ENCODE measurements around the gene EGR4.

The EGR4 gene

GRCh38 chr2:73293534-73294171, at the start of gene EGR4:
EGR4 (minus strand) TSS chr2:73293548; CDS start chr2:73293317, 231 bp downstream.
- DNase-seq = peak; percentile 84

DNA sequence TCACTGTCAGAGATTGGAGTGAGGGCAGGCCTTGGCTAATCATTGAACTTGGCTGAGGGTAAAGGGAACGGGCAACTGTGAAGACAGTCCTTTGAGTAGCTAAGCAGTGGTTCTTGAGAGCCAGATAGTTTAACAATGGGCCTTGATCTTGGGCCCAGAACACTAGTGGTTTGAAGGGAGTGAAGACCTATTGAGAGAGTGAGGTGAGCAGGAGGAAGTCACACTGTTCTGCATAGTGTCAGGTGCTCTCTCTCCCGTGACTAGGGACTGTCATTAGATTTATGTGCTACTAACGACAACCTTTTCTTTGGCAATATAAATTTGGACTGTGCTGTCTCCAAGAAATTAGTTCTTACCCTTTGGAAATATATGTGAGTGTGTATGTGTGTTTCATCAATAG, 47.7 kb upstream of the EGR4 start:
- no peak for DNase-seq

DNA sequence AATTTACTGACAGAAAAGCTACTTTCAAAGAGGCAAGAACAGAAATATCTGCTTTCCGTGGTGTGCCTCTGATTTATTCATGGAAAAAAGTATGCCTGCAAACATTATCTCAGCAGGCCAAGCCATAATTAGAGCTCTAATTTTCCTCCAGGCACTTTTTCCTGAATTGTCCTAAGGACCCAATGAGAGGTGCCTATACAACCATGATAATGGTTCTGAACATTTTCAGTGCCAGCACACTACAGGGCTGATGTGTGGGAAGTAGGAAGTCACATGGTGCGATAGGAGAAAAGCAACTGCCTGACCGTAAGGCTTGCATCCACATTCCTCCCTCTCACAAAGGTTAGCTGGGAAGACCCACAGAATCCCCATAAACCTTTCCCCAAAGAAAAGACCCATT, 45.9 kb upstream of the EGR4 start:
- no peak for DNase-seq

GRCh38 chr2:73337828-73338227, 44.5 kb upstream of the EGR4 start:
- no peak for DNase-seq

DNA sequence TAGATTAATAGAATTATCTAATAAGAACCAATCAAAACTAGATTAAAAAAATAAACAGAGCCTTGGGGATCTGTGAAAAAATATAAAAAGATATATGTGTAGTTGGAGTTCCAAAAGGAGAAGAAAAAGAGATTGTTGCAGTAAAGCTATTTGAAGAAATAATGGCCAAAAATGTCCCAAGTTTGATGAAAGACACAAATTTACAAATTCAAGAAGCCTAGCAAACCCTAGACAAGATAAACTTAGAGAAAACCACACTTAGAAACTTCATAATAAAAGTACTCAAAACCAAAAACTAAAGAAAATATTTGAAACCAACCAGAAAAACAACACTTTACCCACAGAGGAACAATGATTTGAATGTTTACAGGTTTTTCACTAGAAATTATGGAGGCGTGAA, 41.3 kb upstream of the EGR4 start:
- no peak for DNase-seq

GRCh38 chr2:73334045-73334444, 40.7 kb upstream of the EGR4 start:
- no peak for DNase-seq

DNA sequence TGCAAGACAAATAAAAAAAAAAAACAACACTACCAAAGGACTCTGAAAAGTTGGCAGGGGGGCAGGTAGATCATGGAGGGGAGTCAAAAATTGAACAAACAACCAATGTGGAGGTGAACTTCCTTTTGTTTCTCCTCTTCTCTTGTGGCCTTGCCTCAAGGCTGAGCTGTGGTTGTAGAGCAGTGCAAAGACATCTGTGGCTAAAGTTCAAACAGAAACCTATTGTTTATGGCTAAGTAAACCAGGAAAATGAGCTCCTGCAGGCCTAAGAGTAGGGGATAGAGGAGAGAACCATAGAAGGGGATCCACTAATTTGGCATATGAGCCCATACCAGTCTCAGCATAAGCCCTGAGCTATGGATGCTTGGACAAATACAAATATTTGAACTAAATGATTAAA, 40.2 kb upstream of the EGR4 start:
- no peak for DNase-seq

GRCh38 chr2:73324126-73324725, 30.9 kb upstream of the EGR4 start:
- no peak for DNase-seq

- no peak for DNase-seq
Observed at GRCh38 chr2:73323551-73323950, 30.2 kb upstream of the EGR4 start.

DNA sequence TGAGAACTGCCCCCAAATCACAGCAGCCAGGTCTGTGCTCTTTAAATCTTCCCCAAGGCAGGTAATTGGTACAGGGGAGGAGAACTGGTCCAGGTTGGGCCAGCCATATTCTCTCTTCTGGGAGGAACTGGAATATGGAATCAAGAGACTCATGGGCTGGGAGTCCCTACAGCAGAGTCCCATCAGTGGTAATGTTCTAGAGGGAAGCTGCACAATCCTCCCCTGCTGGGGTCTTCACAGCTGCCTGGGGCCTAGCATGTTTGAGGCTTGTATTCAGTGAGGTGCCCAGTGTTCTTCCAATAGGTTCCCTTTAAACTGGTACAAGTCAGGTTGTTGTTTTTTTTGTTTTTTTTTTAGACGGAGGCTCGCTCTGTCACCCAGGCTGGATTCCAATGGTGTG, 21.1 kb upstream of the EGR4 start:
- no peak for DNase-seq

GRCh38 chr2:73307720-73308119, 14.4 kb upstream of the EGR4 start:
- no peak for DNase-seq

- no peak for DNase-seq
Observed at GRCh38 chr2:73301636-73302035, 8.3 kb upstream of the EGR4 start.

GRCh38 chr2:73300926-73301325, 7.6 kb upstream of the EGR4 start:
- no peak for DNase-seq

- DNase-seq = no peak
Observed at GRCh38 chr2:73297586-73297985, 4.2 kb upstream of the EGR4 start.

DNA sequence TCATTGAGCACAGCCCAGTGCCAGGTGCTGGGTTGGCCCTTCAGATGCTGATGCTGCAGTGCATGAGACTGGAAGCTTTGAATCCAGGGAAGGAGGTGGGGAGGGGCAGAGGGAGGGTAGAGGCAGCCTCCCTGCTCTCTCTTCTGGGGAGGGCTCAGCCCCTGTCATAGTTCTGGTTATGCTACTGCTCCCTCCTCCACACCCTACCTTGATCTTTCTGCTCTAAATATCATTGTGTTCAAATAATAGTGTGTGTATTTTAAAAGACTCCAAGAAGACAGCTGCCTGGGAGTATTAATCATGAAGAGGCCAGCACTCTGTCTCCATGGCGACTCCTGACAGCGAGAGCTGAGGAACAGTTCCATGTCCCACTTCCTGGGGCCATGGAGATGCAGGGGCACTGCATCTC, 3.8 kb upstream of the EGR4 start:
- no peak for DNase-seq

- DNase-seq = no peak
Observed at GRCh38 chr2:73295751-73296400, 2.5 kb upstream of the EGR4 start.

DNA sequence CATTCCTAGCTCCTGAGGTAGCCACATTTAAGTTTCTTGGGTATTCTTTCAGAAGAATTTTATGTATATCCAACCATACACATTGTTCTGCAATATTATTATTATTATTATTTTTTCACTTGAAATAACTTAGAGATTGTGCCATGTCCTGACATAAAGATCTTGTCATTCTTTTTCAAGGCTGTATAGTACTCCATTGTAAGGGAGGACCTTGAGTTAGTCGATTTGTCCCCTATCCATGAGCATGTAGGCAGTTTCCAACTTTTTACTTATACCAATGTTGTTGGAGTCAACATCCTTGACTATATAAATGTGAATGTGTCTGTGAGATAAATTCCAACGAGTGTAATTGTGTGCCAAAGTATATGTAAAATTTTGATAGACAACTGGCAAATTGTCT, 891 bp upstream of the EGR4 start:
- DNase-seq = no peak

GRCh38 chr2:73292906-73293533, 328 bp downstream of the EGR4 start:
- no peak for DNase-seq

- DNase-seq = no peak
Observed at GRCh38 chr2:73292316-73292905, 937 bp downstream of the EGR4 start.

GRCh38 chr2:73291461-73292315, 1.7 kb downstream of the EGR4 start:
- DNase-seq = no peak

DNA sequence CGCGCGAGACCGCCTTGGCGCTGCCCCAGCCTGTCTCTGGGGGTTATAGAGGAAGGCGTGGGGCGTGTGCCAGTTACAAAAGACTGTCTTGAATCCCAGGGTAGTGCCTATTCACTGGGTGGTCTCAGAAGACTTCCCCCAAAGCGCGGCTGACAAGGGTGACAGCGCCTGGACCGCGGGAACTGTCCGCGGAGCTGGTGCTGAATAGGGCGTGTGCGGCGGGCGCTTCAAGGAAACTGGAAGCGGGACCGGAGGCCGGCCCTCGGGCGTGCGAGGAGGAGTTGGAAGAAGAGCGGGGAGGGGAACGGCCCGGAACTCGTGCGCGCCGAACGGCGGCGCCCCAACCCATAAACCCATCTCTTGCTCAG, 2.3 kb downstream of the EGR4 start:
- DNase-seq = no peak

GRCh38 chr2:73290049-73290839, 3.1 kb downstream of the EGR4 start:
- no peak for DNase-seq

Data from NCI-H2171 (cell line).